Naive B cell (primary cell): ENCODE results near the gene OR51I2. TPM values are rescaled to one million over a fixed set of nuclear protein-coding genes. Genes with fewer than 3 reads are reported as not detected.

Experiments used
- ATAC-seq, 2 donors: fragments of 150-1000 bp; cut with Tn5 transposase; 2 replicates each; pipeline ENCODE4 v1.10.0; 2021; ENCODE audit warnings: low read depth in 2 of 2, mild to moderate bottlenecking in 2 of 2, moderate library complexity in 2 of 2
- DNase-seq: peaks from one replicate; pipeline ENCODE4 v3.0.0; 2022
- H3K27ac Mint-ChIP-seq, 6 donors: one replicate each; pipeline ENCODE4 v1.8.0; 2020 to 2022; ENCODE audit warnings: mild to moderate bottlenecking in 6 of 6, mixed read lengths in 6 of 6, moderate library complexity in 5 of 6, inconsistent platforms in 2 of 6
- H3K27me3 Mint-ChIP-seq, 3 donors: one replicate each; pipeline ENCODE4 v1.8.0; 2021 to 2022; ENCODE audit warnings: mixed read lengths in 3 of 3, mild to moderate bottlenecking in 1 of 3
- H3K36me3 Mint-ChIP-seq, 2 donors: one replicate each; pipeline ENCODE4 v1.8.0; 2020 to 2022; ENCODE audit warnings: mixed read lengths in 2 of 2, inconsistent platforms in 1 of 2, mild to moderate bottlenecking in 1 of 2
- H3K4me1 Mint-ChIP-seq, 3 donors: one replicate each; pipeline ENCODE4 v1.8.0; 2020 to 2022; ENCODE audit warnings: mixed read lengths in 3 of 3, inconsistent platforms in 1 of 3, mild to moderate bottlenecking in 1 of 3, moderate library complexity in 1 of 3
- H3K4me3 Mint-ChIP-seq, 8 donors: one replicate each; pipeline ENCODE4 v1.8.0; 2020 to 2022; ENCODE audit warnings: mild to moderate bottlenecking in 8 of 8, mixed read lengths in 8 of 8, moderate library complexity in 8 of 8, inconsistent platforms in 2 of 8
- H3K9me3 Mint-ChIP-seq, 7 donors: one replicate each; pipeline ENCODE4 v1.8.0; 2020 to 2022; ENCODE audit warnings: mixed read lengths in 7 of 7, mild to moderate bottlenecking in 5 of 7, inconsistent platforms in 2 of 7, moderate library complexity in 1 of 7
- polyA plus RNA-seq, 6 donors: library from polyadenylated mRNA; unstranded; fragments of 300-500 nt; fragmentation: Illumina TruSeq; gene quantifications; one replicate each; pipeline ENCODE4 v1.2.3, GENCODE V29; 2021; ENCODE audit warnings: low read depth in 6 of 6

OR51I2 gene
- polyA plus RNA-seq, 6 donors from 2014 or later, result not detected

GRCh38 chr11:5486421-5486820 lies 37.3 kb downstream of the OR51I2 start:
- H3K27me3 Mint-ChIP-seq, result peaks cover 5 to 6% (median 6%) of the 10 kb centered on the region in 3 donors
- DNase-seq (no peak), ATAC-seq (no peak)
- H3K4me3 Mint-ChIP-seq, result peak overlapping the region in 1 of 8 donors; percentile 3
- peaks cover 0 to 4% (median 1%) of the 10 kb centered on the region in 7 donors for H3K9me3 Mint-ChIP-seq
- no peak overlapping the region for H3K27ac Mint-ChIP-seq
- H3K4me1 Mint-ChIP-seq, result no peaks in the 10 kb centered on the region
- H3K36me3 Mint-ChIP-seq, result no peaks in the 10 kb centered on the region

GRCh38 chr11:5488385-5488784 lies 39.3 kb downstream of the OR51I2 start, which contains the start of gene OR52D1:
OR52D1 (plus strand) TSS chr11:5488685; CDS start chr11:5488707, 22 bp downstream.
- Mint-ChIP-seq H3K4me3 (no peak within 1 kb of the TSS), H3K4me1 (no peaks in the 10 kb centered on the region), H3K9me3 (peaks cover 0 to 4% (median 1%) of the 10 kb centered on the region in 7 donors), H3K36me3 (no peaks in the 10 kb centered on the region), H3K27me3 (peaks cover 5 to 7% (median 6%) of the 10 kb centered on the region in 3 donors), H3K27ac (no peak within 1 kb of the TSS)
- no peak for ATAC-seq
- no peak for DNase-seq

- peaks cover 2 to 8% (median 5%) of the 10 kb centered on the region in 3 donors for H3K27me3 Mint-ChIP-seq
- peaks cover 0 to 2% (median under 1%) of the 10 kb centered on the region in 7 donors for H3K9me3 Mint-ChIP-seq
- H3K36me3 Mint-ChIP-seq, result no peaks in the 10 kb centered on the region
- DNase-seq (no peak), ATAC-seq (no peak)
- no peak overlapping the region for H3K27ac Mint-ChIP-seq
- H3K4me3 Mint-ChIP-seq, result no peak overlapping the region
- H3K4me1 Mint-ChIP-seq, result no peaks in the 10 kb centered on the region
These were observed 39.8 kb downstream of the OR51I2 start for GRCh38 chr11:5488798-5489399.

DNA sequence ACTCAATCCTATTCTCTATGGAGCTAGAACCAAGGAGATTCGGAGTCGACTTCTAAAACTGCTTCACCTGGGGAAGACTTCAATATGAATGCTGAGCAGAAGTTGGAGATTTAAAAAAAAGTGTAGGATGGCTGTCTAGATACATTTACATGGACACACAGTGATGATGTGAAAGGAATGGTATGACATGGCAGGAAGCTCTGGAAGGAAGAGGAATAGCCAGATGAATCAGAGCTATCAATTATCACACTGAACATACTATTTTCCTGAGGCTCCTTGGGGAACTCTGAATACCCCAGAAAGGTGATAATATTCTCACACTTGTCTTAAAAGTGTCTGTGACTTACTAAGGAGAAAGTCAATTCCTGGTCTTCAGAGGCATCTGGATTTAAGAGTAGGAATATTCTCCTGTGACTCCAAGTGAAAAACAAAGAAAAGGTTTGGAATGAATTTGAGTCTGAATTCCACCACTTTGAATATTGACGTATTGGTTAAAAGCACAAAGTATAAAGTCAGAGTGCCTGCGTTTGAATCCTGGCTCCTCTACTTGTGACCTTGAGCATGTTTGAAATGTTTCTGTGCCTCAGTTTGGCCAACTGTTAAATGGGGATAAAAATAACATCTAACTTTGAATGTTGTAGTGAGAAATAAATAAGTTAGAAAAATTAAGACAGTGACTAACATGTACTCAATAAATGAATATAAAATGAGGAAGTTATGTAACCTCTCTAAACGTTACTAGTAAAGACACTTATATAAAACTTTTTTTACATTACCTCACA lies 40.6 kb downstream of the OR51I2 start:
- Mint-ChIP-seq H3K27ac (no peak overlapping the region), H3K36me3 (no peaks in the 10 kb centered on the region), H3K27me3 (peaks cover 0 to 15% (median 5%) of the 10 kb centered on the region in 3 donors), H3K9me3 (no peaks in the 10 kb centered on the region), H3K4me1 (no peaks in the 10 kb centered on the region), H3K4me3 (no peak overlapping the region)
- ATAC-seq (no peak), DNase-seq (no peak)

- no peaks in the 10 kb centered on the region for H3K4me1 Mint-ChIP-seq
- H3K27ac Mint-ChIP-seq, result no peak overlapping the region
- H3K4me3 Mint-ChIP-seq, result no peak overlapping the region
- DNase-seq (no peak), ATAC-seq (no peak)
- H3K9me3 Mint-ChIP-seq, result no peaks in the 10 kb centered on the region
- H3K27me3 Mint-ChIP-seq, result peaks cover 5 to 10% (median 6%) of the 10 kb centered on the region in 3 donors
- H3K36me3 Mint-ChIP-seq, result no peaks in the 10 kb centered on the region
These were observed 50.5 kb downstream of the OR51I2 start for GRCh38 chr11:5499671-5500070.

DNA sequence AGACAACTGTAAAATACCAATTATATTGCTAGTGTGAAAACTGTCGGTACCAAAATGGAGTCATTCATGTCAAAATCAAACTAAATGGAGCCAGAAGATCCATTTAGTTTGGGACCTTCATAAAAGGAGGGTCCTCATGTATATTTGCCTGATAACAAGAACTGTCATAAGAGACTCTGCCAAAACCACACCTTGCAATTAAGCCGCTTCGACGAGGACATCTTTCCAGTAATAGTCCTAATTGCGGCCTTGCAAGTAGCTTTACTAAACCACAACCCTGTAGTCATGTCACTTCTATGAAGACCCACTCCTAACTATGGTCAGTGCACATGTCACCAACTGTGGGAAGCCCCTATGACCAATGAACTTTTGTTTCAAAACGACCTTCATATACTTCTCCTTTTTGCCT lies 51.3 kb downstream of the OR51I2 start:
- Mint-ChIP-seq H3K27me3 (peaks cover 5 to 10% (median 6%) of the 10 kb centered on the region in 3 donors), H3K36me3 (no peaks in the 10 kb centered on the region), H3K9me3 (no peaks in the 10 kb centered on the region), H3K27ac (no peak overlapping the region), H3K4me3 (no peak overlapping the region), H3K4me1 (no peaks in the 10 kb centered on the region)
- DNase-seq (no peak), ATAC-seq (no peak)

GRCh38 chr11:5504403-5504921 lies 55.3 kb downstream of the OR51I2 start:
- Mint-ChIP-seq H3K36me3 (no peaks in the 10 kb centered on the region), H3K27me3 (peaks cover 7 to 26% (median 11%) of the 10 kb centered on the region in 3 donors), H3K9me3 (no peaks in the 10 kb centered on the region), H3K4me1 (no peaks in the 10 kb centered on the region), H3K4me3 (no peak overlapping the region), H3K27ac (no peak overlapping the region)
- DNase-seq (no peak), ATAC-seq (no peak)

DNA sequence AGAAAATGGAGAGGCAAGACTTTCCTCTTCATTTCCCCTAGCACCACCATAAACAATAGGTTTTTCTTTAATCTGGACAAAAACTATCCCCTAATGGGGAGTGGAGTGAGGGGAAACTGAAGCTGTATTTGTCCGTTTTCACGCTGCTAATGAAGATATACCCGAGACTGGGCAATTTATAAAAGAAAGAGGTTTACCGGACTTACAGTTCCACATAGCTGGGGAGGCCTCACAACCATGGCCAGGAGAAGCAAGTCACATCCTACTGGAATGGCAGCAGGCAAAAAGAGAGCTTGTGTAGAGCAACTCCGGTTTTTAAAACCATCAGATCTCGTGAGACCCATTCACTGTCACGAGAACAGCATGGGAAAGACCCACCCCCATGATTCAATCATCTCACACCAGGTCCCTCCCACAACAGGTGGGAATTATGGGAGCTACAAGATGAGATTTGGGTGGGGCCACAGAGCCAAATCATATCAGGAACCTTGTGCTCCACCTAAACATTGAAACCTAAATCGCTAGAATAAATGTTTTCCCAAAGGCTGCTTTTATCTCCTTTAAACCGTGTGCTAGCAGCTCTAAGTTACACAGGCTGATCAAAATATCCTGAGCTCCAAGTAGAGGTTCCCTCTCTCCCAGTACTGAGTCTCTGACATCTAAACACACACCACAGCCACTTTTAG lies 56.4 kb downstream of the OR51I2 start:
- Mint-ChIP-seq H3K4me3 (no peak overlapping the region), H3K27ac (no peak overlapping the region), H3K27me3 (peaks cover 4 to 26% (median 11%) of the 10 kb centered on the region in 3 donors), H3K36me3 (no peaks in the 10 kb centered on the region), H3K9me3 (no peaks in the 10 kb centered on the region), H3K4me1 (no peaks in the 10 kb centered on the region)
- no peak for DNase-seq
- ATAC-seq, result no peak

Other genes starting within 250 kb of the OR51I2 start
- gene OR51V1, start 248.6 kb upstream of the OR51I2 start, polyA plus RNA-seq, result not detected
- gene HBB, start 222.3 kb upstream of the OR51I2 start, polyA plus RNA-seq, result 1,000 to 10,000 TPM in 3 of 6 donors, 100 to 1,000 TPM in 3; 325 to 1,251 (median 765) TPM
- gene HBD, start 214.8 kb upstream of the OR51I2 start, polyA plus RNA-seq, result 1 to 10 TPM in 1 of 6 donors, not detected in 5; 1.8 TPM
- under 1 TPM in 1 of 6 donors, not detected in 5; 0.53 TPM for gene HBG1, start 199.5 kb upstream of the OR51I2 start, polyA plus RNA-seq
- gene HBG2, start 194.5 kb upstream of the OR51I2 start, polyA plus RNA-seq, result 1 to 10 TPM in 1 of 6 donors, under 1 TPM in 1, not detected in 4; 0.75 to 2.9 TPM
- gene HBE1, start 179.4 kb upstream of the OR51I2 start, polyA plus RNA-seq, result not detected
- gene OR51B4, start 147.4 kb upstream of the OR51I2 start, polyA plus RNA-seq, result not detected
- gene OR51B2, start 125.0 kb upstream of the OR51I2 start, polyA plus RNA-seq, result not detected
- not detected for gene OR51B5, start 105.8 kb upstream of the OR51I2 start, polyA plus RNA-seq
- not detected for gene OR51B6, start 97.8 kb upstream of the OR51I2 start, polyA plus RNA-seq
- gene OR51M1, start 65.5 kb upstream of the OR51I2 start, polyA plus RNA-seq, result not detected
- gene OR51Q1, start 27.2 kb upstream of the OR51I2 start, polyA plus RNA-seq, result not detected
- not detected for gene OR51I1, start 7.8 kb upstream of the OR51I2 start, polyA plus RNA-seq
- not detected for gene OR52D1, start 39.4 kb downstream of the OR51I2 start, polyA plus RNA-seq
- not detected for gene UBQLN3, start 60.6 kb downstream of the OR51I2 start, polyA plus RNA-seq
- under 1 TPM in 1 of 6 donors, not detected in 5; 0.39 TPM for gene UBQLNL, start 67.4 kb downstream of the OR51I2 start, polyA plus RNA-seq
- not detected for gene OR52H1, start 99.2 kb downstream of the OR51I2 start, polyA plus RNA-seq
- gene OR52B6, start 131.6 kb downstream of the OR51I2 start, polyA plus RNA-seq, result under 1 TPM in 1 of 6 donors, not detected in 5; 0.33 TPM
- under 1 TPM in 1 of 6 donors, not detected in 5; 0.22 TPM for gene TRIM6, start 147.3 kb downstream of the OR51I2 start, polyA plus RNA-seq
- 10 to 100 TPM; 25.3 to 58.5 (median 30.8) TPM for gene TRIM34, start 175.7 kb downstream of the OR51I2 start, polyA plus RNA-seq
- 10 to 100 TPM in 1 of 6 donors, 1 to 10 TPM in 5; 5.0 to 10.2 (median 7.9) TPM for gene TRIM5, start 235.8 kb downstream of the OR51I2 start, polyA plus RNA-seq
- 100 to 1,000 TPM; 178 to 300 (median 241) TPM for gene TRIM22, start 240.5 kb downstream of the OR51I2 start, polyA plus RNA-seq